Astrocyte of the cerebellum (primary cell): ENCODE data around the gene NCK2.

ENCODE experiments used
- DNase-seq: peaks from one replicate; pipeline ENCODE4 v3.0.0-alpha.2; 2011; ENCODE audit warnings: low read depth
- H3K4me3 ChIP-seq: 2 replicates; pipeline ENCODE4 v1.5.1; 2011; ENCODE audit warnings: mild to moderate bottlenecking, low read depth, low read length, moderate library complexity
- in situ Hi-C: cut with HindIII; loops from 2 replicates; pipeline ENCODE4 v1.10.0; 2017; ENCODE audit warnings: low sequenced_read_pairs
- TF ChIP-seq, protein P1 (sequence below): IDR thresholded peaks from 2 replicates; pipeline ENCODE4 v1.5.1; 2012; ENCODE audit warnings: low read length, low read depth, moderate library complexity, mild to moderate bottlenecking; ENCODE audit errors: missing control alignments

Gene NCK2

DNA sequence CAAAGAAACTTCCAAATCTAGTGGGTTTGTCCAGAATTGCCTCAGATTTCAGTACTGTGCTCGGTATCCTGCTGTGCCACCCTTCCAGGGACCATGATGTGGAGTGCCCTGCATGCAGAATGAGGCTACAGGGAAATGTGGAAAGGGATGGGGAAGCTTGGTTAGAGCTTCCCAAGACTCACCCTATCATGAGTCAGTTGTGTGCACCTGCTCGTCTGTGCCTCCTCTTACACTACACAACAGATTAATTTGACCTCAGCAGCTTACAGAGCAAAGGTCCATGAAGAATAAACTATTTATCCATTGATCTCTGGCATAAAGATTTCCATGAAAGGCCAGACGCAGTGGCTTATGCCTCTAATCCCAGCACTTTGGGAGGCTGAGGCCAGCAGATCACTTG is 21.3 kb upstream of the NCK2 start:
- no peak overlapping the region for H3K4me3 ChIP-seq
- TF ChIP-seq, protein P1, sequence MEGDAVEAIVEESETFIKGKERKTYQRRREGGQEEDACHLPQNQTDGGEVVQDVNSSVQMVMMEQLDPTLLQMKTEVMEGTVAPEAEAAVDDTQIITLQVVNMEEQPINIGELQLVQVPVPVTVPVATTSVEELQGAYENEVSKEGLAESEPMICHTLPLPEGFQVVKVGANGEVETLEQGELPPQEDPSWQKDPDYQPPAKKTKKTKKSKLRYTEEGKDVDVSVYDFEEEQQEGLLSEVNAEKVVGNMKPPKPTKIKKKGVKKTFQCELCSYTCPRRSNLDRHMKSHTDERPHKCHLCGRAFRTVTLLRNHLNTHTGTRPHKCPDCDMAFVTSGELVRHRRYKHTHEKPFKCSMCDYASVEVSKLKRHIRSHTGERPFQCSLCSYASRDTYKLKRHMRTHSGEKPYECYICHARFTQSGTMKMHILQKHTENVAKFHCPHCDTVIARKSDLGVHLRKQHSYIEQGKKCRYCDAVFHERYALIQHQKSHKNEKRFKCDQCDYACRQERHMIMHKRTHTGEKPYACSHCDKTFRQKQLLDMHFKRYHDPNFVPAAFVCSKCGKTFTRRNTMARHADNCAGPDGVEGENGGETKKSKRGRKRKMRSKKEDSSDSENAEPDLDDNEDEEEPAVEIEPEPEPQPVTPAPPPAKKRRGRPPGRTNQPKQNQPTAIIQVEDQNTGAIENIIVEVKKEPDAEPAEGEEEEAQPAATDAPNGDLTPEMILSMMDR: no peak
- in situ Hi-C loops: no loop called here
- no peak for DNase-seq

DNA sequence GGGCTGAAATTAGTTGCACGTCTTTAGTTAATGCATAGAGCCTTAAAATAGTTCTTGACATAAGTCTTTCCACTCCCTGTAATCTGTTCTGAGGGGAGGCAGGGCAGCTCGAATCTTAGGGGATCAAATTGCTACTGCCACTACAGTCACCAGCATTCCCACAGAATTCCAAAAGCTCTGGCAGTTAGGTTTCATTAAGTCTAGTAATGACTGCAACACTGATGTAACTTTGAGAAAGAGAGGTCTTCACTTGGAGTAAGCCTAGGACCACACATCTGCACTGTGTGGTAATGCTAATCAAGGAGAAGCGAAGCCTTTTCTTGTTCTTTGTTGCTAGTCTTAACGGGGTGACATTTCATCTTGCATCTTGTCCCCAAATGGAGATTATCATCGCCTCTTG is 19.3 kb upstream of the NCK2 start:
- TF ChIP-seq, protein P1: no peak
- no peak for DNase-seq
- no peak overlapping the region for H3K4me3 ChIP-seq
- in situ Hi-C loops: no loop called here

DNA sequence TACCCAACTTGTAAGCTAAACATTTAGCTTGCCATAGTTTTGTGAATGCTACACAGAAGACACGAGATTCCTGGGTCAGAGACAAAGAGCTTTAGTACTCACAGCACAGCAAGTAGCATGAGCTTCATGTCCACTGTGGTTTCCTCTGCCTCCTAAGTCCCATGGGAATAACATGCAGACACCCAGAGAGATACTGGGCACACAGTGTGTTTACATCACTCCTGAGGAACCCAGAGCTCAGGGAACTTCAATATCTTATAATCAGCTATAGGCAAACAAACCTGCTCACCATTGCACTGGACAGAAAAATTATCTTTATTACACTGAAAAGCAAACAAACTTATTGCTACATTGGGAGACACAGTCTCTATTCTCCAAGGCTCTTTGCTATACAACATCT is 14.5 kb upstream of the NCK2 start:
- in situ Hi-C loops: no loop called here
- TF ChIP-seq, protein P1: no peak
- H3K4me3 ChIP-seq: no peak overlapping the region
- no peak for DNase-seq

DNA sequence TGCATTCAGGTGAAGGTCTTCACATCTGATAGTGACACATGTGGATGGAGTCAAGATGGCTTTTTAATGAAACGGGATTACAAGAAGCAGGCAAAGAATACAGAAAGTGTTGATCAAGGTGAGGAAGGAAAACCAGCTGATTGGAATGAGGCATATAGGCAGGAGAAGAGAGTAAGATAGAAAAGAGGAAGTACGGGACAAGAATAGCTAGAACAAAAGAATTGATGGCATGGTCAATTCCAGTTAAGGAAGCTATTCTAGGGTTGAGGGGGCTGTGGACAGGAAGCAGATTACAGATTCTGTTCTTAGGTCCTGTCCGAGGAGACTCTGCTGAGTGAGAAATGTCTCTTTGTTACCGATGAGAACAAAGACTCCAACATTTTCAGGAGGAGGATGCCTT is 13.2 kb upstream of the NCK2 start:
- TF ChIP-seq, protein P1: no peak
- no peak overlapping the region for H3K4me3 ChIP-seq
- in situ Hi-C loops: no loop called here
- no peak for DNase-seq

DNA sequence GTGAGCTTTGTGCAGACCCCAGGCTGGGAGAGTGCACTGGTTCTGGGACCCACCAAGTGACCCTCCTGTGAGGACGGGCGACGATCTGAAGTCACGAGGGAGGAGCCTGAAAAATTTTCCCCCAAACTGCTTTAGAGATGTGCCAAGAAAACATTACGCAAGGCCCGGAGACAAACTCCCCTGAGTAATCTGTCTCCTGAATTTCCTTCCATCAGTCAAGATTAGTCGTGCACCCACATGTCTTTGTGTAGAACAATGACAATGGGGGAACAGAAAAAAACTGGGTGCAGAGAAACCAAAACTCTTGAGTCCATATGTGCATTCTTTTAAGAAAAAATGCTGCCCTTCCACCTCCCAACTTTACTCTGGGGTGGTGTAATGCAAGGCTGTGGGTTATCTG is 12.6 kb upstream of the NCK2 start:
- in situ Hi-C loops: no loop called here
- H3K4me3 ChIP-seq: no peak overlapping the region
- DNase-seq: no peak
- TF ChIP-seq, protein P1: no peak

DNA sequence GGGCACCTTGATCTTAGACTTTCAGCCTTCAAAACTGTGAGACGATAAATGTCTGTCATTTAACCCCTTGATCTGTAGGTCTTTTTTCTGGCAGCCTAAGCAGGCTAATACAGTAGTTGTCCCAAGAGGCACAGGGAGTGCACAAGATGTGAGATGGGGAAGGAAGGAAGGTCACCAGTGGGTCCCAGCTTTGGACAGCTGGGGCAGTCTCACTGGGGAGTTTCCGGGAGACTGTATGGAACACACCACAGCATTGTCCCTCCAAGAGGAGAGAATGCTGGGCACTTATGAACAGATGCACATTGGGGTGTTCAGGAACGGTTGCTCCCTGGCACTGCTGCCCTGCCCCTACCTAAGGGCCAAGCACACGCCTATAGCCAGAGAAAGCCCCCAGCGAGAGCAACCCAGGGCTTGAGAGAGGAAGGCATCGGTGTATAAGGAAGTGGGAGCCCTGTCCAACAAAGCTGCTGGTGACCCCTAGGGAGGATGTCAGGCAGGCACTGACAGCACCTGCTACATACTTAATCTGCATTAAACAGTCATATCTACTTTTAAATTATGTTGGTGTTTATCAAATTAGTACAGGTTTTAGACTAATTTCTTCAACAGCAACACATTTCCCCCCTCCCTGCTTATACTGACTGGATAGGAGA is 11.6 kb upstream of the NCK2 start:
- TF ChIP-seq, protein P1: no peak
- no peak for DNase-seq
- H3K4me3 ChIP-seq: no peak overlapping the region
- in situ Hi-C loops: no loop called here
